ENCODE results near the gene TPT1.

GRCh38 chr13:45295536-45295935 is 45.4 kb downstream of the TPT1 start:
- TF ChIP-seq CTCF (IDR thresholded peaks at IDR 0.05) (no peak), CEBPB (IDR thresholded peaks at IDR 0.05) (no peak), SMC3 (IDR thresholded peaks at IDR 0.05) (no peak), PHF8 (IDR thresholded peaks at IDR 0.05; ENCODE audit: borderline replicate concordance, low read depth) (no peak), REST (IDR thresholded peaks at IDR 0.05) (no peak), RAD21 (conservative IDR thresholded peaks at IDR 0.05 in 1 of 2, IDR thresholded peaks at IDR 0.05 in 1 of 2) (no peak), NPAS2 (CRISPR knock-in tag; IDR thresholded peaks at IDR 0.05; ENCODE audit: borderline replicate concordance) (no peak), JUNB (IDR thresholded peaks at IDR 0.05) (no peak), CHD2 (IDR thresholded peaks at IDR 0.05; ENCODE audit: low read length, partially characterized antibody) (no peak), MAFK (IDR thresholded peaks at IDR 0.05; ENCODE audit: partially characterized antibody) (no peak), ATOH8 (CRISPR knock-in tag; IDR thresholded peaks at IDR 0.05; ENCODE audit: low read depth) (no peak)

All from A549 (cell line).